Vagina (tissue), 2 donors: ENCODE results near the gene CCDC178. TPM values are rescaled to one million over a fixed set of nuclear protein-coding genes. Genes with fewer than 3 reads are reported as not detected.

Experiments
- DNase-seq, 2 donors: peaks; one replicate each; pipeline ENCODE4 v3.0.0-alpha.2; 2017; ENCODE audit errors: extremely low spot score in 2 of 2
- H3K27ac ChIP-seq: fragments of 200-600 bp; sonication (generic); one replicate; pipeline ENCODE4 v1.5.1; 2019
- H3K27me3 ChIP-seq: fragments of 200-600 bp; sonication (generic); one replicate; pipeline ENCODE4 v1.5.1; 2019
- H3K36me3 ChIP-seq, 2 donors: fragments of 200-600 bp; sonication (generic); one replicate each; pipeline ENCODE4 v1.5.1; 2017 to 2019
- H3K4me1 ChIP-seq: fragments of 200-600 bp; sonication (generic); one replicate; pipeline ENCODE4 v1.5.1; 2019
- H3K4me3 ChIP-seq, 2 donors: fragments of 200-600 bp; sonication (generic); 1 replicate in 1 of 2; 2 replicates in 1 of 2; pipeline ENCODE4 v1.5.1; 2016 to 2019
- H3K9me3 ChIP-seq: fragments of 200-600 bp; sonication (generic); one replicate; pipeline ENCODE4 v1.5.1; 2019
- CTCF ChIP-seq, 3 experiments: fragments of 450-650 bp in 2 of 3; fragments of 200-600 bp in 1 of 3; sonication (generic) in 1 of 3; IDR thresholded peaks; one replicate each; pipeline ENCODE4 v1.5.1; 2017 to 2019; ENCODE audit warnings: antibody characterized with exemption in 3 of 3, mild to moderate bottlenecking in 2 of 3, moderate library complexity in 2 of 3
- POLR2A ChIP-seq, 2 donors: fragments of 450-650 bp; IDR thresholded peaks; one replicate each; pipeline ENCODE4 v1.6.1; 2017; ENCODE audit warnings: antibody characterized with exemption in 2 of 2, mild to moderate bottlenecking in 2 of 2, moderate library complexity in 2 of 2
- POLR2AphosphoS5 ChIP-seq, 2 donors: sonication (generic); formaldehyde crosslinking; IDR thresholded peaks; one replicate each; pipeline ENCODE4 v1.9.0; 2017; ENCODE audit warnings: antibody characterized with exemption in 2 of 2, mild to moderate bottlenecking in 2 of 2, low read depth in 1 of 2; ENCODE audit not compliant: insufficient read depth in 1 of 2
- intact Hi-C: fragments of 100-400 bp; cut with DNase I; formaldehyde crosslinking; loops from one replicate; pipeline ENCODE4 v1.15.1; 2023
- total RNA-seq: library from RNA; depleted of rRNA; stranded (reverse); fragments of >200 nt; gene quantifications from one replicate; pipeline ENCODE4 v1.2.3, GENCODE V29; 2016

CCDC178 gene
- total RNA-seq, 1 donor from 2014 or later, result 10.8 TPM

- DNase-seq, result no peak
- H3K27ac ChIP-seq, result no peak overlapping the region
- no peaks in the 10 kb centered on the region for H3K9me3 ChIP-seq
- no peaks in the 10 kb centered on the region for H3K27me3 ChIP-seq
- TF ChIP-seq CTCF (IDR thresholded peaks at IDR 0.05) (no peak), POLR2AphosphoS5 (IDR thresholded peaks at IDR 0.05; ENCODE audit: insufficient read depth in 1 of 2, low read depth in 1 of 2) (no peak), POLR2A (IDR thresholded peaks at IDR 0.05) (no peak)
- intact Hi-C loops, result no loop called here
- no peaks in the 10 kb centered on the region for H3K36me3 ChIP-seq
- no peak overlapping the region for H3K4me3 ChIP-seq
- H3K4me1 ChIP-seq, result no peaks in the 10 kb centered on the region
These were observed 316.5 kb downstream of the CCDC178 start for GRCh38 chr18:33123862-33124518.

GRCh38 chr18:33116376-33116775, 324.1 kb downstream of the CCDC178 start:
- Histone ChIP-seq H3K27me3 (no peaks in the 10 kb centered on the region), H3K4me3 (no peak overlapping the region), H3K9me3 (no peaks in the 10 kb centered on the region), H3K36me3 (no peaks in the 10 kb centered on the region), H3K27ac (no peak overlapping the region), H3K4me1 (no peaks in the 10 kb centered on the region)
- intact Hi-C loops, result no loop called here
- TF ChIP-seq POLR2A (IDR thresholded peaks at IDR 0.05) (no peak), CTCF (IDR thresholded peaks at IDR 0.05) (no peak), POLR2AphosphoS5 (IDR thresholded peaks at IDR 0.05; ENCODE audit: insufficient read depth in 1 of 2, low read depth in 1 of 2) (no peak)
- no peak for DNase-seq

- Histone ChIP-seq H3K4me3 (no peak overlapping the region), H3K36me3 (no peaks in the 10 kb centered on the region), H3K27ac (no peak overlapping the region), H3K4me1 (no peaks in the 10 kb centered on the region), H3K9me3 (no peaks in the 10 kb centered on the region), H3K27me3 (no peaks in the 10 kb centered on the region)
- no peak for TF ChIP-seq CTCF (IDR thresholded peaks at IDR 0.05)
- no peak for TF ChIP-seq POLR2AphosphoS5 (IDR thresholded peaks at IDR 0.05; ENCODE audit: insufficient read depth in 1 of 2, low read depth in 1 of 2)
- TF ChIP-seq POLR2A (IDR thresholded peaks at IDR 0.05), result no peak
- DNase-seq, result no peak
- intact Hi-C loops, result no loop called here
These were observed 324.6 kb downstream of the CCDC178 start for GRCh38 chr18:33115917-33116316.

- H3K36me3 ChIP-seq, result no peaks in the 10 kb centered on the region
- no peaks in the 10 kb centered on the region for H3K4me1 ChIP-seq
- no peak for DNase-seq
- intact Hi-C loops, result no loop called here
- H3K9me3 ChIP-seq, result no peaks in the 10 kb centered on the region
- no peaks in the 10 kb centered on the region for H3K27me3 ChIP-seq
- TF ChIP-seq POLR2AphosphoS5 (IDR thresholded peaks at IDR 0.05; ENCODE audit: insufficient read depth in 1 of 2, low read depth in 1 of 2), result no peak
- no peak overlapping the region for H3K4me3 ChIP-seq
- no peak overlapping the region for H3K27ac ChIP-seq
These were observed 325.0 kb downstream of the CCDC178 start for GRCh38 chr18:33115476-33115875.

- TF ChIP-seq POLR2A (IDR thresholded peaks at IDR 0.05) (no peak), POLR2AphosphoS5 (IDR thresholded peaks at IDR 0.05; ENCODE audit: insufficient read depth in 1 of 2, low read depth in 1 of 2) (no peak), CTCF (IDR thresholded peaks at IDR 0.05) (no peak)
- Histone ChIP-seq H3K9me3 (no peaks in the 10 kb centered on the region), H3K27me3 (no peaks in the 10 kb centered on the region), H3K4me1 (no peaks in the 10 kb centered on the region), H3K36me3 (no peaks in the 10 kb centered on the region), H3K4me3 (no peak overlapping the region), H3K27ac (no peak overlapping the region)
- DNase-seq, result no peak
- intact Hi-C loops, result no loop called here
These were observed 325.8 kb downstream of the CCDC178 start for GRCh38 chr18:33114749-33115148.
